Stimulated activated CD4-positive, alpha-beta T cell treated with anti-CD3 and anti-CD28 coated beads, Interleukin-1b, Interleukin-23, amount 100 ng/mL, for 48 hours (primary cell): ENCODE data around the gene VSTM2L.

ENCODE experiments used
- DNase-seq: peaks from one replicate; pipeline ENCODE4 v3.0.0-alpha.2; 2020

VSTM2L gene

GRCh38 chr20:37991157-37991866, 88.4 kb downstream of the VSTM2L start:
- DNase-seq, result no peak

GRCh38 chr20:37991908-37992307, 89.0 kb downstream of the VSTM2L start:
- no peak for DNase-seq

GRCh38 chr20:37992802-37993409, 90.0 kb downstream of the VSTM2L start:
- no peak for DNase-seq

GRCh38 chr20:37994512-37994911, 91.6 kb downstream of the VSTM2L start:
- no peak for DNase-seq
